PC-3 (cell line): ENCODE data around the gene KCNC3. TPM values are rescaled to one million over a fixed set of nuclear protein-coding genes. Genes with fewer than 3 reads are reported as not detected.

ENCODE experiments used
- ATAC-seq: fragments of 200-7000 bp; cut with Tn5 transposase; 2 replicates; pipeline ENCODE4 v1.9.1; 2020; ENCODE audit warnings: mild to moderate bottlenecking, moderate library complexity
- BruUV-seq: library from RNA; stranded (reverse); fragments of 400-500 nt; replicated peaks from 2 replicates; lab custom pipeline; 2021; lab: Mats Ljungman, UMichigan
- CTCF ChIA-PET: fragments of 300-600 bp; sonication (Branson Sonifier 250); formaldehyde crosslinking; loops from one replicate; lab custom pipeline; 2022; ENCODE audit warnings: antibody characterized with exemption; lab: Charles Lee
- POLR2A ChIA-PET: fragments of 300-600 bp; sonication (Branson Sonifier 250); formaldehyde crosslinking; loops from one replicate; lab custom pipeline; 2022; ENCODE audit warnings: antibody characterized with exemption; ENCODE audit not compliant: unreplicated experiment; lab: Charles Lee
- DNase-seq: peaks from one replicate; pipeline ENCODE4 v3.0.0-alpha.2; 2015
- H2AFZ ChIP-seq: fragments of 300-600 bp; sonication (generic); 2 replicates; pipeline ENCODE4 v1.6.0; 2016; ENCODE audit warnings: antibody characterized with exemption, low read length
- H3F3A ChIP-seq: fragments of 300-600 bp; sonication (generic); one replicate; pipeline ENCODE4 v1.6.0; 2017; ENCODE audit warnings: antibody characterized with exemption, low read length, control low read depth, mild to moderate bottlenecking; ENCODE audit not compliant: unreplicated experiment
- H3K27ac ChIP-seq: fragments of 300-600 bp; sonication (generic); 2 replicates; pipeline ENCODE4 v1.5.1; 2016; ENCODE audit warnings: mild to moderate bottlenecking, low read length
- H3K27me3 ChIP-seq: fragments of 300-600 bp; sonication (generic); 2 replicates; pipeline ENCODE4 v1.6.1; 2016; ENCODE audit warnings: low read length, mixed read lengths
- H3K36me3 ChIP-seq: fragments of 300-600 bp; sonication (generic); 2 replicates; pipeline ENCODE4 v1.6.1; 2016; ENCODE audit warnings: low read depth, mixed run types, low read length, mixed read lengths
- H3K4me1 ChIP-seq: fragments of 300-600 bp; sonication (generic); 2 replicates; pipeline ENCODE4 v1.5.1; 2016; ENCODE audit warnings: low read length; ENCODE audit not compliant: insufficient read depth
- H3K4me2 ChIP-seq: fragments of 300-600 bp; sonication (generic); 2 replicates; pipeline ENCODE4 v1.6.0; 2016; ENCODE audit warnings: low read length
- H3K4me3 ChIP-seq: fragments of 300-600 bp; sonication (generic); 2 replicates; pipeline ENCODE4 v1.5.1; 2016; ENCODE audit warnings: mild to moderate bottlenecking, low read length, mixed read lengths
- H3K79me2 ChIP-seq: fragments of 300-600 bp; sonication (generic); 2 replicates; pipeline ENCODE4 v1.6.1; 2017; ENCODE audit warnings: low read length, mixed read lengths
- H3K9ac ChIP-seq: fragments of 300-600 bp; sonication (generic); 2 replicates; pipeline ENCODE4 v1.6.0; 2016; ENCODE audit warnings: mild to moderate bottlenecking, low read length
- H3K9me2 ChIP-seq: fragments of 300-600 bp; sonication (generic); replicated peaks from 2 replicates; pipeline ENCODE4 v1.6.1; 2016; ENCODE audit warnings: mixed run types, low read length, mixed read lengths
- H3K9me3 ChIP-seq: fragments of 300-600 bp; sonication (generic); 2 replicates; pipeline ENCODE4 v1.6.1; 2016; ENCODE audit warnings: low read length, mixed read lengths
- H4K20me1 ChIP-seq: fragments of 300-600 bp; sonication (generic); 2 replicates; pipeline ENCODE4 v1.6.1; 2016; ENCODE audit warnings: low read length, mixed read lengths
- CTCF ChIP-seq: fragments of 300-600 bp; sonication (generic); conservative IDR thresholded peaks from 2 replicates; pipeline ENCODE4 v1.5.1; 2017; ENCODE audit warnings: antibody characterized with exemption, low read depth, mild to moderate bottlenecking, low read length
- EZH2 ChIP-seq: fragments of 300-600 bp; sonication (generic); IDR thresholded peaks from one replicate; pipeline ENCODE4 v1.6.1; 2017; ENCODE audit warnings: antibody characterized with exemption, mild to moderate bottlenecking, low read length; ENCODE audit not compliant: unreplicated experiment
- EZH2phosphoT487 ChIP-seq: fragments of 300-600 bp; sonication (generic); IDR thresholded peaks from 2 replicates; pipeline ENCODE4 v1.6.1; 2018; ENCODE audit warnings: mild to moderate bottlenecking, antibody characterized with exemption, low read length, borderline replicate concordance
- intact Hi-C: fragments of 100-400 bp; cut with micrococcal nuclease; formaldehyde crosslinking; loops from 2 replicates; pipeline ENCODE4 v1.9.0; 2023
- total RNA-seq: library from RNA; depleted of rRNA; stranded (reverse); fragments of >200 nt; gene quantifications from 2 replicates; pipeline ENCODE4 v1.2.3, GENCODE V29; 2014

Gene KCNC3
- total RNA-seq, 1 experiment from 2014 or later = 3.1 TPM

GRCh38 chr19:50362656-50363424, 33.7 kb upstream of the KCNC3 start:
- no peak overlapping the region for H3K27ac ChIP-seq
- H4K20me1 ChIP-seq = no peaks in the 10 kb centered on the region
- DNase-seq = no peak
- no peaks in the 10 kb centered on the region for H3K79me2 ChIP-seq
- TF ChIP-seq CTCF (no peak), EZH2phosphoT487 (no peak), EZH2 (no peak)
- H3K27me3 ChIP-seq = no peaks in the 10 kb centered on the region
- H3K4me2 ChIP-seq = no peak overlapping the region
- H3K9ac ChIP-seq = no peak overlapping the region
- intact Hi-C loops = no loop called here
- no peaks in the 10 kb centered on the region for H3K4me1 ChIP-seq
- ChIA-PET CTCF (no interaction called here), POLR2A (no interaction called here)
- H3K36me3 ChIP-seq = no peaks in the 10 kb centered on the region
- no peak overlapping the region for H3K4me3 ChIP-seq
- no peak overlapping the region for H2AFZ ChIP-seq
- H3K9me3 ChIP-seq = no peaks in the 10 kb centered on the region
- no peaks in the 10 kb centered on the region for H3K9me2 ChIP-seq
- no TSS peak for BruUV-seq
- H3F3A ChIP-seq = no peaks in the 10 kb centered on the region
- ATAC-seq = no peak

DNA sequence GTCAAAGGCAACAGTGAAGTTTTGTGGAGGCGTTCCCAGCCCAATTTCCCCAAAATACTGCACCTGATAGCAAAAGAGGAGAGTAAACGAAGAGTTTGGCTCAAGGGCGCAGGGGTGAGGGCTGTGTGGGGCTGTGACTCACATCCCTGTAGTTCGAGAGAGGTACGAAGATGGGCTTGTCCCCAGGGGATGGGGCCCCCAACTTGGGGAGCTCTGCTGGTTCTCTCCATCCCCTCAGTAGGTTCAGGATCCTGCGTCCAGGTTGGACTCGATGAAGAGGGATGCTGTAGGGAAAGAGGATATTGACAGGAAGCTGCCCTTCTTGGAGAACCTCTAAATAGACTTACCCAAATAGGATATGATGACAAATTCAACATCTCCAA, 32.8 kb upstream of the KCNC3 start:
- ATAC-seq (no peak), DNase-seq (no peak)
- H3K4me3 ChIP-seq = no peak overlapping the region
- H4K20me1 ChIP-seq = no peaks in the 10 kb centered on the region
- H3F3A ChIP-seq = no peaks in the 10 kb centered on the region
- no peak overlapping the region for H3K27ac ChIP-seq
- no peak for TF ChIP-seq EZH2
- TF ChIP-seq EZH2phosphoT487 = no peak
- TF ChIP-seq CTCF = no peak
- no peaks in the 10 kb centered on the region for H3K36me3 ChIP-seq
- H2AFZ ChIP-seq = no peak overlapping the region
- no peaks in the 10 kb centered on the region for H3K9me2 ChIP-seq
- H3K27me3 ChIP-seq = no peaks in the 10 kb centered on the region
- H3K9me3 ChIP-seq = no peaks in the 10 kb centered on the region
- H3K79me2 ChIP-seq = no peaks in the 10 kb centered on the region
- ChIA-PET POLR2A (no interaction called here), CTCF (no interaction called here)
- H3K4me2 ChIP-seq = no peak overlapping the region
- intact Hi-C loops = no loop called here
- no peak overlapping the region for H3K9ac ChIP-seq
- BruUV-seq = no TSS peak
- no peaks in the 10 kb centered on the region; the same call in 1 of the 2 replicates for H3K4me1 ChIP-seq

GRCh38 chr19:50361290-50362029, 32.3 kb upstream of the KCNC3 start:
- TF ChIP-seq CTCF (no peak), EZH2 (no peak), EZH2phosphoT487 (no peak)
- intact Hi-C loops = no loop called here
- Histone ChIP-seq H3K4me2 (no peak overlapping the region), H3K4me1 (no peaks in the 10 kb centered on the region; the same call in 1 of the 2 replicates), H3K27ac (no peak overlapping the region), H3K79me2 (no peaks in the 10 kb centered on the region), H3F3A (no peaks in the 10 kb centered on the region), H3K4me3 (no peak overlapping the region), H3K9me3 (no peaks in the 10 kb centered on the region), H3K27me3 (no peaks in the 10 kb centered on the region), H3K9ac (no peak overlapping the region), H3K9me2 (no peaks in the 10 kb centered on the region), H3K36me3 (no peaks in the 10 kb centered on the region), H4K20me1 (no peaks in the 10 kb centered on the region), H2AFZ (no peak overlapping the region)
- POLR2A ChIA-PET = no interaction called here
- no peak for ATAC-seq
- BruUV-seq = no TSS peak
- CTCF ChIA-PET = no interaction called here
- no peak for DNase-seq
